HEK293 (cell line): Measurements from ENCODE around the gene KIZ.

Experiments used
- CTCF ChIA-PET: fragments of 350-600 bp; formaldehyde crosslinking; extraction: SDS; loops from one replicate; lab custom pipeline; 2021; ENCODE audit warnings: antibody characterized with exemption; lab: Yijun Ruan, JAX
- POLR2A ChIA-PET: fragments of 300-600 bp; formaldehyde crosslinking; extraction: SDS; loops from one replicate; lab custom pipeline; 2020; ENCODE audit warnings: antibody characterized with exemption, inconsistent platforms; lab: Yijun Ruan, JAX
- H3K27ac ChIP-seq: fragments of 200-500 bp; sonication (Bioruptor generic); 2 replicates; pipeline ENCODE4 v1.5.1; 2014; ENCODE audit warnings: low read depth, low read length, control low read depth, inconsistent platforms; ENCODE audit errors: extremely low read depth
- H3K36me3 ChIP-seq, 2 experiments: fragments of 200-500 bp in 1 of 2; sonication (Bioruptor generic) in 1 of 2; 1 replicate in 1 of 2; 2 replicates in 1 of 2; pipeline ENCODE4 v1.5.1; 2014 to 2017; ENCODE audit warnings: inconsistent platforms in 2 of 2, low read length in 2 of 2; ENCODE audit not compliant: control insufficient read depth in 2 of 2, insufficient read depth in 1 of 2
- H3K4me1 ChIP-seq: fragments of 200-500 bp; sonication (Bioruptor generic); 2 replicates; pipeline ENCODE4 v1.5.1; 2014; ENCODE audit warnings: mild to moderate bottlenecking, low read length, inconsistent platforms; ENCODE audit not compliant: control insufficient read depth, insufficient read depth
- H3K4me3 ChIP-seq: 2 replicates; pipeline ENCODE4 v1.5.1; 2011; ENCODE audit warnings: low read depth, mild to moderate bottlenecking, control low read depth, low read length, moderate library complexity
- H3K9me3 ChIP-seq: fragments of 200-500 bp; sonication (Bioruptor generic); 2 replicates; pipeline ENCODE4 v1.5.1; 2014; ENCODE audit warnings: low read depth, low read length, inconsistent platforms; ENCODE audit not compliant: control insufficient read depth, insufficient read depth
- EGR2 ChIP-seq: fragments of 450-650 bp; formaldehyde crosslinking; IDR thresholded peaks from 2 replicates; pipeline ENCODE4 v1.5.1; 2016; ENCODE audit warnings: low read depth, missing biosample characterization, missing genetic modification characterization
- FEZF1 ChIP-seq: fragments of 450-650 bp; formaldehyde crosslinking; IDR thresholded peaks from 2 replicates; pipeline ENCODE4 v1.5.1; 2016; ENCODE audit warnings: missing biosample characterization, missing genetic modification characterization
- OSR2 ChIP-seq: fragments of 450-650 bp; formaldehyde crosslinking; IDR thresholded peaks from 2 replicates; pipeline ENCODE4 v1.5.1; 2016; ENCODE audit warnings: missing biosample characterization, missing genetic modification characterization
- TCF7L2 ChIP-seq: IDR thresholded peaks from 2 replicates; pipeline ENCODE4 v1.6.1; 2011; ENCODE audit warnings: low read depth, mild to moderate bottlenecking, inconsistent platforms, low read length, moderate library complexity, borderline replicate concordance
- ZBTB8A ChIP-seq: fragments of 450-650 bp; formaldehyde crosslinking; IDR thresholded peaks from 2 replicates; pipeline ENCODE4 v1.5.1; 2016; ENCODE audit warnings: missing biosample characterization, missing genetic modification characterization
- ZFHX2 ChIP-seq: fragments of 450-650 bp; formaldehyde crosslinking; conservative IDR thresholded peaks from 2 replicates; pipeline ENCODE4 v1.5.1; 2016; ENCODE audit warnings: missing biosample characterization, missing genetic modification characterization
- ZFP69B ChIP-seq: fragments of 450-650 bp; formaldehyde crosslinking; IDR thresholded peaks from 2 replicates; pipeline ENCODE4 v1.5.1; 2016; ENCODE audit warnings: missing biosample characterization, missing genetic modification characterization
- ZNF138 ChIP-seq: fragments of 450-650 bp; formaldehyde crosslinking; IDR thresholded peaks from 2 replicates; pipeline ENCODE4 v1.5.1; 2016; ENCODE audit warnings: missing biosample characterization, missing genetic modification characterization, borderline replicate concordance
- ZNF155 ChIP-seq: fragments of 450-650 bp; formaldehyde crosslinking; IDR thresholded peaks from 2 replicates; pipeline ENCODE4 v1.5.1; 2016; ENCODE audit warnings: missing biosample characterization, missing genetic modification characterization
- ZNF335 ChIP-seq: fragments of 450-650 bp; formaldehyde crosslinking; conservative IDR thresholded peaks from 2 replicates; pipeline ENCODE4 v1.5.1; 2016; ENCODE audit warnings: missing biosample characterization, missing genetic modification characterization
- ZNF529 ChIP-seq: fragments of 450-650 bp; formaldehyde crosslinking; IDR thresholded peaks from 2 replicates; pipeline ENCODE4 v1.5.1; 2017; ENCODE audit warnings: missing genetic modification characterization, missing biosample characterization; ENCODE audit not compliant: insufficient replicate concordance
- ZNF558 ChIP-seq: fragments of 450-650 bp; formaldehyde crosslinking; IDR thresholded peaks from 2 replicates; pipeline ENCODE4 v1.5.1; 2016; ENCODE audit warnings: missing biosample characterization, missing genetic modification characterization
- ZNF596 ChIP-seq: fragments of 450-650 bp; IDR thresholded peaks from 2 replicates; pipeline ENCODE4 v1.5.0; 2018; ENCODE audit warnings: missing biosample characterization, mild to moderate bottlenecking, missing genetic modification characterization, moderate library complexity
- ZNF621 ChIP-seq: fragments of 450-650 bp; formaldehyde crosslinking; IDR thresholded peaks from 2 replicates; pipeline ENCODE4 v1.5.1; 2017; ENCODE audit warnings: missing biosample characterization, missing genetic modification characterization
- ZNF785 ChIP-seq: fragments of 450-650 bp; formaldehyde crosslinking; IDR thresholded peaks from 2 replicates; pipeline ENCODE4 v1.5.1; 2016; ENCODE audit warnings: missing biosample characterization, missing genetic modification characterization
- TF ChIP-seq, protein P1 (sequence below): fragments of 450-650 bp; formaldehyde crosslinking; conservative IDR thresholded peaks from 2 replicates; pipeline ENCODE4 v1.5.1; 2016; ENCODE audit warnings: low read depth, missing biosample characterization, missing genetic modification characterization
- TF ChIP-seq, protein P2 (sequence below): fragments of 450-650 bp; formaldehyde crosslinking; IDR thresholded peaks from 2 replicates; pipeline ENCODE4 v1.5.1; 2017; ENCODE audit warnings: missing biosample characterization, missing genetic modification characterization
- TF ChIP-seq, protein P3 (sequence below): fragments of 450-650 bp; formaldehyde crosslinking; IDR thresholded peaks from 2 replicates; pipeline ENCODE4 v1.5.0; 2017; ENCODE audit warnings: missing biosample characterization, missing genetic modification characterization, borderline replicate concordance
- TF ChIP-seq, protein P4 (sequence below): fragments of 450-650 bp; formaldehyde crosslinking; IDR thresholded peaks from 2 replicates; pipeline ENCODE4 v1.5.1; 2016; ENCODE audit warnings: missing biosample characterization, missing genetic modification characterization

The KIZ gene

DNA sequence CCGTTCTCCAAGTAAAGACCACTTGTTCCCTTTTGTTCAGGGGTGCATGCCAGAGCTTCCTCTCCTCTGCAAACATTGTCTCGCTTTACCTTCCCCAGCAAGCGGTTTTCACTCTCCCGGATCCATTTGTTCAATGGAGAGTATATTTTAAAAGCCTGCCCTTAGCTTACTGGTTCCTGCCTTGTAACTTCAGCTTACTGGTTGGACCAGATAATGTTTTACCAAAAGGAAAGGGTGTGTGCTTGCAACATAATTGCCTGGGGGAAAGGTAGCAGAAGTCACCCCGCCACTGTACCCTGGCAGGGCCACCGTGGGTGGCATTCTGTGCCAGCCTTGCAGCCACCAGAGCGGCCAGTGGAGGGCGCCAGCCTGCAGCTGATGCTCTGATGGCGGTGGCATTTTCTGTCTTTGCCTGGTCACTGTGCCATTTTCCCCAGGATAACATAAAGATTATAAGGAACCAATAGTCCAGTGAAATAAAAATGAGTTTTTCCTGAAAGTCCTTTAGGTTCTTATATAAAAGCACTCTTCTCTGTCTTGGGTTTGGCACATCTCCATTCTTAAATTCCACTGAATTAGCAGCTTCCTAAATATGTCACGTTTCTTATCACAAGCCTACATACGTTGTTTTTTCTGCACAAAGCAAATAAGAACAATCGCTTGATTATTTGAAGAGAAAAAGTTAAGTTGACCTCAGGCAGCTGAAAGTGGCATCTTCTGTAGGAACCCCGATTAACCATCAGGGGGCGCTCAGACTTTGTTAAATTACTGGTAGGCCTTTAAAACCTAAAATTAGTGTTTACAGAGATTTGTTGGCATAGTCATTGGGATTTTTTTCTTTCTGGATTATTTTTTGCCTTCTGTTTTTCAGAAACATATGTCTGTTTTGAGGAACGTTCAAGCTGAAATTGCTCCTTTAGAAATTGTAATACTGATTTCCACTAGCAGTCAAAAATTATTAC, 109.9 kb downstream of the KIZ start (continued):
- TF ChIP-seq EGR2 (tag by site-specific recombination) (no peak), ZNF785 (no peak), FEZF1 (no peak), ZBTB8A (tag by site-specific recombination) (no peak), ZFHX2 (tag by site-specific recombination) (0 out of 2 replicates have a peak, but pooled peaks have one; percentile 40), ZNF335 (peak; percentile 65)
- TF ChIP-seq, protein P1, sequence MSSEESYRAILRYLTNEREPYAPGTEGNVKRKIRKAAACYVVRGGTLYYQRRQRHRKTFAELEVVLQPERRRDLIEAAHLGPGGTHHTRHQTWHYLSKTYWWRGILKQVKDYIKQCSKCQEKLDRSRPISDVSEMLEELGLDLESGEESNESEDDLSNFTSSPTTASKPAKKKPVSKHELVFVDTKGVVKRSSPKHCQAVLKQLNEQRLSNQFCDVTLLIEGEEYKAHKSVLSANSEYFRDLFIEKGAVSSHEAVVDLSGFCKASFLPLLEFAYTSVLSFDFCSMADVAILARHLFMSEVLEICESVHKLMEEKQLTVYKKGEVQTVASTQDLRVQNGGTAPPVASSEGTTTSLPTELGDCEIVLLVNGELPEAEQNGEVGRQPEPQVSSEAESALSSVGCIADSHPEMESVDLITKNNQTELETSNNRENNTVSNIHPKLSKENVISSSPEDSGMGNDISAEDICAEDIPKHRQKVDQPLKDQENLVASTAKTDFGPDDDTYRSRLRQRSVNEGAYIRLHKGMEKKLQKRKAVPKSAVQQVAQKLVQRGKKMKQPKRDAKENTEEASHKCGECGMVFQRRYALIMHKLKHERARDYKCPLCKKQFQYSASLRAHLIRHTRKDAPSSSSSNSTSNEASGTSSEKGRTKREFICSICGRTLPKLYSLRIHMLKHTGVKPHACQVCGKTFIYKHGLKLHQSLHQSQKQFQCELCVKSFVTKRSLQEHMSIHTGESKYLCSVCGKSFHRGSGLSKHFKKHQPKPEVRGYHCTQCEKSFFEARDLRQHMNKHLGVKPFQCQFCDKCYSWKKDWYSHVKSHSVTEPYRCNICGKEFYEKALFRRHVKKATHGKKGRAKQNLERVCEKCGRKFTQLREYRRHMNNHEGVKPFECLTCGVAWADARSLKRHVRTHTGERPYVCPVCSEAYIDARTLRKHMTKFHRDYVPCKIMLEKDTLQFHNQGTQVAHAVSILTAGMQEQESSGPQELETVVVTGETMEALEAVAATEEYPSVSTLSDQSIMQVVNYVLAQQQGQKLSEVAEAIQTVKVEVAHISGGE (tag by site-specific recombination): no peak

DNA sequence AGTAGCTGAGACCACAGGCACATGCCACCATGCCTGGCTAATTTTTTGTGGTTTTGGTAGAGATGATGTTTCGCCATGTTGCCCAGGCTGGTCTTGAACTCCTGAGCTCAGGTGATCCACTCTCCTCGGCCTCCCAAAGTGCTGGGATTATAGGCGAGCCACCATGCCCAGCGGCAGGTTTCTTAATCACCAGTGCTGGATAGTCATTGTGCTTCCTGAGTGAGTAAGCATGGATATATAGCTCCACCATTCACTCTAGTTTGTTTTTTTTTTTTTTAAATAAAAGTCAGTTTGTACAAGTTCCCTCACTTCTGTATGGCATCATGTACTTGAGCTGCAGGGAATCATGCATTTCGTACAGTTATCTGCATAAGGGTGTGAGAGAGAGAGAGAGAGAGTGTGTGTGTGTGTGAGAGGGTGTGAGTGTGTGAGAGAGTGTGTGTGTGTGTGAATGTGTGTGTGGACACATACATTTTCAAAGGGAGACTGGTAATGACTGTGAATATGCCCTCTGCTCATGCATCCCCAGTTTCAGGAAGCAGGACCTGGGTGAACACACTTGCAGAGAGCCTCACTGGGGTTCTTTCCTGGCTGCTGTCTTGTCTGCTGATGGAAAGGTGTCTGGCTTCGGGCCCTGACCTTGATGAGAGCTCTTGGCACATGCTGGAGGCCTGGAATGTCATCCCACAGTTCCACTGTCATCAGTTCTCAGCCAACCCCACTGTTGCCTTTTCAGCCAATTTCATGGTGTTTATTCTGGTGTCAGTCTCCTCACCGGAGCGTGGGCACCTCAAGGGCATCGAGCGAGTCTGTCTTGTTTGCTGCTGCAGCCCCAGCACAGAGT, 112.3 kb downstream of the KIZ start:
- no peak for TF ChIP-seq ZNF621 (tag by site-specific recombination)
- TF ChIP-seq, protein P2, sequence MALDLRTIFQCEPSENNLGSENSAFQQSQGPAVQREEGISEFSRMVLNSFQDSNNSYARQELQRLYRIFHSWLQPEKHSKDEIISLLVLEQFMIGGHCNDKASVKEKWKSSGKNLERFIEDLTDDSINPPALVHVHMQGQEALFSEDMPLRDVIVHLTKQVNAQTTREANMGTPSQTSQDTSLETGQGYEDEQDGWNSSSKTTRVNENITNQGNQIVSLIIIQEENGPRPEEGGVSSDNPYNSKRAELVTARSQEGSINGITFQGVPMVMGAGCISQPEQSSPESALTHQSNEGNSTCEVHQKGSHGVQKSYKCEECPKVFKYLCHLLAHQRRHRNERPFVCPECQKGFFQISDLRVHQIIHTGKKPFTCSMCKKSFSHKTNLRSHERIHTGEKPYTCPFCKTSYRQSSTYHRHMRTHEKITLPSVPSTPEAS (tag by site-specific recombination): peak; percentile 37; the same call in 1 of the 2 replicates
- TF ChIP-seq, all 188 proteins: peak for 1
- no peak overlapping the region for H3K4me3 ChIP-seq
- H3K27ac ChIP-seq: no peak overlapping the region
- no peaks in the 10 kb centered on the region for H3K4me1 ChIP-seq
- no peaks in the 10 kb centered on the region; a peak in 1 of 3 replicates for H3K36me3 ChIP-seq
- CTCF ChIA-PET: interaction anchor here (0.6 to 4.8 kb wide), 9 partner anchors 20 to 378 kb away, joined by 3 to 150 read pairs (median 6); no protein-coding TSS in a partner anchor
- POLR2A ChIA-PET: interaction anchor here (1.2 kb wide), 1 partner anchor 265 kb away, joined by 3 read pairs; no protein-coding TSS in a partner anchor
- no peaks in the 10 kb centered on the region for H3K9me3 ChIP-seq

DNA sequence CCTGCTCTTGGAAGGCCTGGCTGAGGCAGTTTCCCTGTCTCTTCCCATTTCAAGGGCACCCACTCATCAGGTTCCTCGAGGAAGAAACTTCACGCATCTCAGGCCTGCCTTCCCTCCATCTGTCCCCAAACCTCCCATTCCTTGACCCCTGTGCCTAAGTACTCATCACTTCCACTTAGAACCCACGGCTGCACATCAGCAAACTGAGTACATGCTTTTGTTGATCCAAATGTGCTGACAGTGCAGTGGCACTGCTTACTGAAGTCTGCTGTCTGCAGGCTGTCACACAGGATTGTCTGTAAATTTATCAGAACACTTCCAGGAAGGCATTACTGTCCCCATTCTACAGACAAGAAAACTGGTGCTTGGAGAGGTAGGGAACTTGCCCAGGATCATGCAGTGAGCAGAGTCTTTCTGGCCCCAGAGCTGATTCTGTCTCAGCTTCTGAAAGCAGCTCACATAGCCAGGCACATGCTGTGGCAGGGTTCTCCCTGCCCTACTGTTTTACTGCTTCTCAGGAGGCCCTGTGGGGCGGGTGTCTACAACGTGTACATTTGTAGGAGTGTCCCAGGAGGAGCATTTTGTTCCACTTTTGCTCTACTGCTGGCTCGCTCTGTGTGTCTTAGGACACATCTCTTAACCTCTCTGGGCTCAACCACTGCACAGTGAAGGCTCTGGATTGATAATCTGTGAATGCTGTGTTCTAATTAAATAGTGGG, 113.1 kb downstream of the KIZ start:
- H3K27ac ChIP-seq: no peak overlapping the region
- no peaks in the 10 kb centered on the region; a peak in 1 of 3 replicates for H3K36me3 ChIP-seq
- ChIA-PET CTCF (interaction anchor here (0.6 to 1.5 kb wide), 2 partner anchors 266 to 333 kb away, joined by 4 read pairs; no protein-coding TSS in a partner anchor), POLR2A (no interaction called here)
- no peaks in the 10 kb centered on the region for H3K4me1 ChIP-seq
- TF ChIP-seq, protein P3, sequence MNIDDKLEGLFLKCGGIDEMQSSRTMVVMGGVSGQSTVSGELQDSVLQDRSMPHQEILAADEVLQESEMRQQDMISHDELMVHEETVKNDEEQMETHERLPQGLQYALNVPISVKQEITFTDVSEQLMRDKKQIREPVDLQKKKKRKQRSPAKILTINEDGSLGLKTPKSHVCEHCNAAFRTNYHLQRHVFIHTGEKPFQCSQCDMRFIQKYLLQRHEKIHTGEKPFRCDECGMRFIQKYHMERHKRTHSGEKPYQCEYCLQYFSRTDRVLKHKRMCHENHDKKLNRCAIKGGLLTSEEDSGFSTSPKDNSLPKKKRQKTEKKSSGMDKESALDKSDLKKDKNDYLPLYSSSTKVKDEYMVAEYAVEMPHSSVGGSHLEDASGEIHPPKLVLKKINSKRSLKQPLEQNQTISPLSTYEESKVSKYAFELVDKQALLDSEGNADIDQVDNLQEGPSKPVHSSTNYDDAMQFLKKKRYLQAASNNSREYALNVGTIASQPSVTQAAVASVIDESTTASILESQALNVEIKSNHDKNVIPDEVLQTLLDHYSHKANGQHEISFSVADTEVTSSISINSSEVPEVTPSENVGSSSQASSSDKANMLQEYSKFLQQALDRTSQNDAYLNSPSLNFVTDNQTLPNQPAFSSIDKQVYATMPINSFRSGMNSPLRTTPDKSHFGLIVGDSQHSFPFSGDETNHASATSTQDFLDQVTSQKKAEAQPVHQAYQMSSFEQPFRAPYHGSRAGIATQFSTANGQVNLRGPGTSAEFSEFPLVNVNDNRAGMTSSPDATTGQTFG (tag by site-specific recombination): no peak
- TF ChIP-seq ZNF558 (tag by site-specific recombination) (no peak), ZNF155 (tag by site-specific recombination) (no peak), ZNF529 (no peak), OSR2 (no peak), ZNF138 (no peak), ZFP69B (no peak), ZNF596 (no peak), TCF7L2 (no peak)
- TF ChIP-seq, protein P4, sequence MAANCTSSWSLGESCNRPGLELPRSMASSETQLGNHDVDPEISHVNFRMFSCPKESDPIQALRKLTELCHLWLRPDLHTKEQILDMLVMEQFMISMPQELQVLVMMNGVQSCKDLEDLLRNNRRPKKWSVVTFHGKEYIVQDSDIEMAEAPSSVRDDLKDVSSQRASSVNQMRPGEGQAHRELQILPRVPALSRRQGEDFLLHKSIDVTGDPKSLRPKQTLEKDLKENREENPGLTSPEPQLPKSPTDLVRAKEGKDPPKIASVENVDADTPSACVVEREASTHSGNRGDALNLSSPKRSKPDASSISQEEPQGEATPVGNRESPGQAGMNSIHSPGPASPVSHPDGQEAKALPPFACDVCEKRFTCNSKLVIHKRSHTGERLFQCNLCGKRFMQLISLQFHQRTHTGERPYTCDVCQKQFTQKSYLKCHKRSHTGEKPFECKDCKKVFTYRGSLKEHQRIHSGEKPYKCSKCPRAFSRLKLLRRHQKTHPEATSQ (tag by site-specific recombination): no peak
- no peak overlapping the region for H3K4me3 ChIP-seq
- no peaks in the 10 kb centered on the region for H3K9me3 ChIP-seq
